IMR-90 (cell line): ENCODE data around the gene FNIP2. TPM values are rescaled to one million over a fixed set of nuclear protein-coding genes. Genes with fewer than 3 reads are reported as not detected.
A peak's percentile ranks its signal among the peaks of the same experiment; 100 is the strongest.

Experiments used
- ATAC-seq: fragments of 200-7000 bp; cut with Tn5 transposase; 2 replicates; pipeline ENCODE4 v1.9.1; 2020; ENCODE audit warnings: low read depth, mild to moderate bottlenecking, moderate library complexity
- BruUV-seq: library from RNA; stranded (reverse); fragments of 400-500 nt; replicated peaks from 2 replicates; lab custom pipeline; 2021; lab: Mats Ljungman, UMichigan
- CTCF ChIA-PET: fragments of 300-600 bp; formaldehyde crosslinking; extraction: SDS; loops from one replicate; lab custom pipeline; 2021; ENCODE audit warnings: antibody characterized with exemption; lab: Yijun Ruan, JAX
- POLR2A ChIA-PET: fragments of 300-600 bp; sonication (Branson Sonifier 250); formaldehyde crosslinking; loops from one replicate; lab custom pipeline; 2022; ENCODE audit warnings: antibody characterized with exemption; ENCODE audit not compliant: unreplicated experiment; lab: Charles Lee
- DNase-seq: peaks from one replicate; pipeline ENCODE4 v3.0.0; 2013
- H2AFZ ChIP-seq: replicated peaks from 2 replicates; pipeline ENCODE3; 2013; ENCODE audit warnings: low read length, mild to moderate bottlenecking; ENCODE audit not compliant: poor library complexity
- H2AK5ac ChIP-seq: 2 replicates; pipeline ENCODE4 v1.6.1; 2013; ENCODE audit warnings: low read depth, low read length, inconsistent platforms
- H2AK9ac ChIP-seq: replicated peaks from 2 replicates; pipeline ENCODE3; 2013; ENCODE audit warnings: mild to moderate bottlenecking, low read depth, low read length, moderate library complexity; ENCODE audit not compliant: poor library complexity
- H2BK120ac ChIP-seq: 2 replicates; pipeline ENCODE4 v1.6.1; 2013; ENCODE audit warnings: low read depth, low read length, inconsistent platforms
- H2BK15ac ChIP-seq: 3 replicates; pipeline ENCODE4 v1.6.1; 2013; ENCODE audit warnings: low read depth, low read length, inconsistent platforms
- H2BK20ac ChIP-seq: 2 replicates; pipeline ENCODE4 v1.6.1; 2013; ENCODE audit warnings: low read depth, mild to moderate bottlenecking, inconsistent platforms, low read length, moderate library complexity
- H2BK5ac ChIP-seq: 2 replicates; pipeline ENCODE4 v1.6.1; 2013; ENCODE audit warnings: mild to moderate bottlenecking, low read depth, low read length, inconsistent platforms; ENCODE audit not compliant: poor library complexity, severe bottlenecking
- H3K14ac ChIP-seq: replicated peaks from 2 replicates; pipeline ENCODE4 v1.6.1; 2013; ENCODE audit warnings: low read depth, low read length, inconsistent platforms
- H3K18ac ChIP-seq: 2 replicates; pipeline ENCODE4 v1.6.1; 2013; ENCODE audit warnings: low read depth, low read length, control low read depth
- H3K23ac ChIP-seq: 2 replicates; pipeline ENCODE4 v1.6.1; 2013; ENCODE audit warnings: low read depth, low read length, inconsistent platforms
- H3K27ac ChIP-seq: 2 replicates; pipeline ENCODE4 v1.5.1; 2013; ENCODE audit warnings: mild to moderate bottlenecking, control low read depth, low read length; ENCODE audit not compliant: insufficient read depth
- H3K27me3 ChIP-seq: 2 replicates; pipeline ENCODE4 v1.6.1; 2013; ENCODE audit warnings: low read length; ENCODE audit not compliant: control insufficient read depth, insufficient read depth
- H3K36me3 ChIP-seq: 2 replicates; pipeline ENCODE4 v1.6.1; 2013; ENCODE audit warnings: low read length, mixed read lengths; ENCODE audit not compliant: control insufficient read depth, insufficient read depth
- H3K4ac ChIP-seq: 2 replicates; pipeline ENCODE4 v1.6.1; 2013; ENCODE audit warnings: low read depth, low read length, inconsistent platforms
- H3K4me1 ChIP-seq: 2 replicates; pipeline ENCODE4 v1.6.1; 2013; ENCODE audit warnings: low read length, mixed read lengths; ENCODE audit not compliant: control insufficient read depth, insufficient read depth
- H3K4me2 ChIP-seq: 2 replicates; pipeline ENCODE4 v1.6.1; 2013; ENCODE audit warnings: low read depth, mild to moderate bottlenecking, control low read depth, low read length, moderate library complexity
- H3K4me3 ChIP-seq: 2 replicates; pipeline ENCODE4 v1.5.1; 2013; ENCODE audit warnings: low read depth, mild to moderate bottlenecking, control low read depth, low read length, moderate library complexity; ENCODE audit not compliant: insufficient read depth
- H3K56ac ChIP-seq: 2 replicates; pipeline ENCODE4 v1.6.1; 2013; ENCODE audit warnings: low read length, inconsistent platforms; ENCODE audit not compliant: insufficient read depth; ENCODE audit errors: extremely low read depth
- H3K79me1 ChIP-seq, 2 experiments: 2 replicates each; pipeline ENCODE4 v1.6.1; 2013; ENCODE audit warnings: low read length in 2 of 2, inconsistent platforms in 1 of 2, low read depth in 1 of 2
- H3K9ac ChIP-seq: 2 replicates; pipeline ENCODE4 v1.6.1; 2013; ENCODE audit warnings: low read depth, low read length, control low read depth
- H3K9me1 ChIP-seq: 2 replicates; pipeline ENCODE4 v1.6.1; 2013; ENCODE audit warnings: low read length, inconsistent platforms; ENCODE audit not compliant: insufficient read depth
- H3K9me3 ChIP-seq: 2 replicates; pipeline ENCODE4 v1.6.1; 2013; ENCODE audit warnings: low read length; ENCODE audit not compliant: control insufficient read depth, insufficient read depth
- H4K20me1 ChIP-seq: 2 replicates; pipeline ENCODE4 v1.6.1; 2013; ENCODE audit warnings: low read length, inconsistent platforms; ENCODE audit not compliant: insufficient read depth
- H4K5ac ChIP-seq: 2 replicates; pipeline ENCODE4 v1.6.1; 2013; ENCODE audit warnings: mild to moderate bottlenecking, low read depth, low read length, control low read depth
- H4K8ac ChIP-seq, 2 experiments: 2 replicates each; pipeline ENCODE4 v1.6.1; 2013; ENCODE audit warnings: low read depth in 2 of 2, low read length in 2 of 2, control low read depth in 1 of 2, inconsistent platforms in 1 of 2
- H4K91ac ChIP-seq: 2 replicates; pipeline ENCODE4 v1.6.1; 2013; ENCODE audit warnings: low read depth, low read length, inconsistent platforms; ENCODE audit not compliant: insufficient read depth
- BHLHE40 ChIP-seq: fragments of 150-350 bp; IDR thresholded peaks from 2 replicates; pipeline ENCODE4 v1.6.1; 2016; ENCODE audit warnings: mild to moderate bottlenecking, low read depth, low read length
- CEBPB ChIP-seq: IDR thresholded peaks from 2 replicates; pipeline ENCODE4 v1.6.1; 2012; ENCODE audit warnings: low read depth, low read length, improper control_type of control experiment
- CHD1 ChIP-seq: IDR thresholded peaks from 2 replicates; pipeline ENCODE4 v1.6.1; 2012; ENCODE audit warnings: low read depth, low read length, improper control_type of control experiment
- CTCF ChIP-seq: conservative IDR thresholded peaks from 2 replicates; pipeline ENCODE4 v1.5.1; 2012; ENCODE audit warnings: mild to moderate bottlenecking, low read depth, low read length, improper control_type of control experiment
- ELK1 ChIP-seq: fragments of 150-350 bp; IDR thresholded peaks from 2 replicates; pipeline ENCODE4 v1.6.1; 2016; ENCODE audit warnings: low read depth, mild to moderate bottlenecking, low read length, moderate library complexity, borderline replicate concordance
- FOS ChIP-seq: fragments of 150-350 bp; IDR thresholded peaks from 2 replicates; pipeline ENCODE4 v1.6.1; 2016; ENCODE audit warnings: low read depth, low read length
- MAFK ChIP-seq: IDR thresholded peaks from 2 replicates; pipeline ENCODE4 v1.6.1; 2012; ENCODE audit warnings: low read depth, low read length, improper control_type of control experiment
- MAZ ChIP-seq: IDR thresholded peaks from 2 replicates; pipeline ENCODE4 v1.6.1; 2012; ENCODE audit warnings: low read depth, mild to moderate bottlenecking, low read length, improper control_type of control experiment, moderate library complexity, borderline replicate concordance
- MXI1 ChIP-seq: IDR thresholded peaks from 2 replicates; pipeline ENCODE4 v1.6.1; 2012; ENCODE audit warnings: low read depth, mild to moderate bottlenecking, low read length, moderate library complexity, borderline replicate concordance
- NFE2L2 ChIP-seq: fragments of 150-350 bp; IDR thresholded peaks from 2 replicates; pipeline ENCODE4 v1.6.1; 2016; ENCODE audit warnings: low read depth, mild to moderate bottlenecking, low read length
- POLR2A ChIP-seq: IDR thresholded peaks from 2 replicates; pipeline ENCODE4 v1.6.1; 2012; ENCODE audit warnings: mild to moderate bottlenecking, low read depth, low read length
- RAD21 ChIP-seq: IDR thresholded peaks from 2 replicates; pipeline ENCODE4 v1.6.1; 2012; ENCODE audit warnings: low read length, improper control_type of control experiment
- RCOR1 ChIP-seq: IDR thresholded peaks from 2 replicates; pipeline ENCODE4 v1.6.1; 2012; ENCODE audit warnings: mild to moderate bottlenecking, low read length, improper control_type of control experiment; ENCODE audit not compliant: insufficient replicate concordance
- RFX5 ChIP-seq: IDR thresholded peaks from 2 replicates; pipeline ENCODE4 v1.8.0; 2012; ENCODE audit warnings: low read depth, mild to moderate bottlenecking, low read length, moderate library complexity
- SMC3 ChIP-seq: fragments of 150-350 bp; IDR thresholded peaks from 2 replicates; pipeline ENCODE4 v1.6.1; 2016; ENCODE audit warnings: low read depth, mild to moderate bottlenecking, antibody characterized with exemption, low read length, moderate library complexity
- WGBS, 2 experiments: methylation state at CpG; one replicate each; pipeline versions ENCODE4 v1.1.5 to v1.1.7; 2013; ENCODE audit warnings: missing lambda C conversion rate in 2 of 2; ENCODE audit not compliant: insufficient read length in 1 of 2; ENCODE audit errors: extremely low coverage in 2 of 2; 5-methylcytosine and 5-hydroxymethylcytosine counted together
- dilution Hi-C: fragments of 300-500 bp; cut with HindIII; formaldehyde crosslinking; loops from one replicate; pipeline ENCODE4 v1.14.3; 2018; ENCODE audit warnings: low sequenced_read_pairs; ENCODE audit not compliant: unreplicated experiment
- in situ Hi-C: fragments of 300-500 bp; cut with MboI; formaldehyde crosslinking; loops from 3 replicates; pipeline ENCODE4 v1.14.3; 2019; ENCODE audit warnings: low sequenced_read_pairs, inconsistent platforms, mixed read lengths
- intact Hi-C: fragments of 100-400 bp; cut with micrococcal nuclease; formaldehyde crosslinking; loops from 2 replicates; pipeline ENCODE4 v1.10.0; 2022
- polyA plus RNA-seq, 3 experiments: library from polyadenylated mRNA; depleted of rRNA; stranded (reverse); fragments of >200 nt; gene quantifications; 2 replicates each; pipeline ENCODE4 v1.2.3, GENCODE V29; 2012; ENCODE audit warnings: low replicate concordance in 1 of 3
- total RNA-seq: library from RNA; depleted of rRNA; stranded (reverse); fragments of >200 nt; gene quantifications from 2 replicates; pipeline ENCODE4 v1.2.3, GENCODE V29; 2012
- TF ChIP-seq, protein P1 (sequence below): fragments of 150-350 bp; IDR thresholded peaks from 2 replicates; pipeline ENCODE4 v1.6.1; 2017; ENCODE audit warnings: mild to moderate bottlenecking, antibody characterized with exemption, low read length, low read depth

The FNIP2 gene
- total and polyA plus RNA-seq, 2 of the 4 experiments (the other 2 are of a cell fraction), result 4.7 to 24.6 TPM

GRCh38 chr4:158913766-158914165 lies 144.9 kb downstream of the FNIP2 start:
- Histone ChIP-seq H3K9ac (no peak overlapping the region), H2AK9ac (no peak overlapping the region), H2BK5ac (no peak overlapping the region), H3K36me3 (no peaks in the 10 kb centered on the region), H3K9me3 (no peaks in the 10 kb centered on the region), H3K4me3 (no peak overlapping the region), H4K8ac (no peak overlapping the region), H2BK120ac (no peak overlapping the region), H2BK20ac (no peak overlapping the region), H4K91ac (no peak overlapping the region), H3K4me1 (peaks cover 5% of the 10 kb centered on the region; the same call in 1 of the 2 replicates), H3K4me2 (no peak overlapping the region; the same call in 1 of the 2 replicates), H4K20me1 (no peaks in the 10 kb centered on the region), H3K9me1 (no peaks in the 10 kb centered on the region), H3K27ac (no peak overlapping the region), H3K18ac (no peak overlapping the region), H2AK5ac (no peak overlapping the region), H3K56ac (no peak overlapping the region), H3K79me1 (no peaks in the 10 kb centered on the region), H3K23ac (0 out of 2 replicates have a peak overlapping the region, but pooled peaks have one; percentile 37), H2AFZ (no peak overlapping the region), H3K14ac (no peak overlapping the region), H2BK15ac (no peak overlapping the region), H3K27me3 (no peaks in the 10 kb centered on the region), H4K5ac (no peak overlapping the region), H3K4ac (no peak overlapping the region)
- ChIA-PET POLR2A (no interaction called here), CTCF (interaction anchor here (0.6 kb wide), 1 partner anchor 27 kb away, joined by 3 read pairs; no protein-coding TSS in a partner anchor)
- dilution Hi-C loops, result no loop called here
- in situ Hi-C loops, result no loop called here
- intact Hi-C loops, result no loop called here
- no peak for DNase-seq
- WGBS, 2 experiments, result no CpG with 5 or more reads among the region's 5 CpGs
- no TSS peak for BruUV-seq
- TF ChIP-seq MXI1 (no peak), RAD21 (no peak), RCOR1 (no peak), CEBPB (no peak), FOS (no peak), ELK1 (no peak), MAZ (no peak), CTCF (no peak), BHLHE40 (no peak), NFE2L2 (no peak), RFX5 (no peak), SMC3 (no peak), CHD1 (no peak), POLR2A (no peak), MAFK (no peak)
- TF ChIP-seq, protein P1, sequence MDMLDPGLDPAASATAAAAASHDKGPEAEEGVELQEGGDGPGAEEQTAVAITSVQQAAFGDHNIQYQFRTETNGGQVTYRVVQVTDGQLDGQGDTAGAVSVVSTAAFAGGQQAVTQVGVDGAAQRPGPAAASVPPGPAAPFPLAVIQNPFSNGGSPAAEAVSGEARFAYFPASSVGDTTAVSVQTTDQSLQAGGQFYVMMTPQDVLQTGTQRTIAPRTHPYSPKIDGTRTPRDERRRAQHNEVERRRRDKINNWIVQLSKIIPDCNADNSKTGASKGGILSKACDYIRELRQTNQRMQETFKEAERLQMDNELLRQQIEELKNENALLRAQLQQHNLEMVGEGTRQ, result no peak
- no peak for ATAC-seq
